Esophagus squamous epithelium (tissue), 4 donors: ENCODE data around the gene SMPD2.

Source experiments
- CTCF ChIP-seq, 6 experiments: fragments of 450-650 bp in 4 of 6; fragments of 200-600 bp in 2 of 6; sonication (generic) in 2 of 6; IDR thresholded peaks; one replicate each; pipeline ENCODE4 v1.5.1; 2016 to 2019; ENCODE audit warnings: antibody characterized with exemption in 6 of 6, mild to moderate bottlenecking in 4 of 6, moderate library complexity in 4 of 6
- POLR2A ChIP-seq, 4 donors: fragments of 450-650 bp; IDR thresholded peaks; one replicate each; pipeline ENCODE4 v1.6.1; 2017; ENCODE audit warnings: antibody characterized with exemption in 4 of 4, mild to moderate bottlenecking in 4 of 4, moderate library complexity in 3 of 4

- no peak for TF ChIP-seq CTCF (IDR thresholded peaks at IDR 0.05)
- TF ChIP-seq POLR2A (IDR thresholded peaks at IDR 0.05), result no peak
These were observed 43.2 kb downstream of the SMPD2 start for GRCh38 chr6:109483735-109484057.
